ENCODE results near the gene MTRF1L.
A peak's percentile ranks its signal among the peaks of the same experiment; 100 is the strongest.
"Not testable (repeated sequence)": the region's sequence is repeated elsewhere in the genome, so short reads cannot be mapped to it uniquely, and the experiment has no call there.

The MTRF1L gene

GRCh38 chr6:152966168-152966894 is 36.2 kb downstream of the MTRF1L start:
- H3K4me3 Mint-ChIP-seq; H3K27ac Mint-ChIP-seq; H3K4me1 Mint-ChIP-seq (ENCODE audit: low read depth); H3K27me3 Mint-ChIP-seq: not testable (repeated sequence)
- peaks cover 17% of the 10 kb centered on the region for H3K9me3 Mint-ChIP-seq (ENCODE audit: low read depth)
- H3K36me3 Mint-ChIP-seq = peaks cover 21% of the 10 kb centered on the region

GRCh38 chr6:152959333-152959732 is 43.2 kb downstream of the MTRF1L start:
- H3K4me3 Mint-ChIP-seq = no peak overlapping the region
- H3K36me3 Mint-ChIP-seq = no peaks in the 10 kb centered on the region
- peaks cover 4% of the 10 kb centered on the region for H3K9me3 Mint-ChIP-seq (ENCODE audit: low read depth)
- no peak overlapping the region for H3K27ac Mint-ChIP-seq
- H3K27me3 Mint-ChIP-seq = peaks cover 5% of the 10 kb centered on the region
- no peaks in the 10 kb centered on the region for H3K4me1 Mint-ChIP-seq (ENCODE audit: low read depth)

GRCh38 chr6:152957796-152958195 is 44.7 kb downstream of the MTRF1L start:
- Mint-ChIP-seq H3K27me3 (peaks cover 8% of the 10 kb centered on the region), H3K36me3 (no peaks in the 10 kb centered on the region), H3K9me3 (ENCODE audit: low read depth) (no peaks in the 10 kb centered on the region), H3K4me3 (no peak overlapping the region), H3K4me1 (ENCODE audit: low read depth) (no peaks in the 10 kb centered on the region), H3K27ac (no peak overlapping the region)

- Mint-ChIP-seq H3K9me3 (ENCODE audit: low read depth) (no peaks in the 10 kb centered on the region), H3K4me1 (ENCODE audit: low read depth) (no peaks in the 10 kb centered on the region), H3K27me3 (peaks cover 12% of the 10 kb centered on the region), H3K27ac (no peak overlapping the region), H3K36me3 (no peaks in the 10 kb centered on the region), H3K4me3 (no peak overlapping the region)
Measured at GRCh38 chr6:152954443-152954842, 48.1 kb downstream of the MTRF1L start.

GRCh38 chr6:152952866-152953509 is 49.5 kb downstream of the MTRF1L start:
- H3K9me3 Mint-ChIP-seq (ENCODE audit: low read depth) = no peaks in the 10 kb centered on the region
- peaks cover 15% of the 10 kb centered on the region for H3K27me3 Mint-ChIP-seq
- H3K4me1 Mint-ChIP-seq (ENCODE audit: low read depth) = peaks cover 7% of the 10 kb centered on the region
- H3K4me3 Mint-ChIP-seq = no peak overlapping the region
- no peak overlapping the region for H3K27ac Mint-ChIP-seq
- no peaks in the 10 kb centered on the region for H3K36me3 Mint-ChIP-seq

GRCh38 chr6:152952045-152952444 is 50.5 kb downstream of the MTRF1L start:
- Mint-ChIP-seq H3K4me3 (no peak overlapping the region), H3K27ac (no peak overlapping the region), H3K4me1 (ENCODE audit: low read depth) (peaks cover 11% of the 10 kb centered on the region), H3K9me3 (ENCODE audit: low read depth) (no peaks in the 10 kb centered on the region), H3K27me3 (peaks cover 17% of the 10 kb centered on the region), H3K36me3 (no peaks in the 10 kb centered on the region)

GRCh38 chr6:152950240-152950639 is 52.3 kb downstream of the MTRF1L start:
- Mint-ChIP-seq H3K4me3 (no peak overlapping the region), H3K27ac (no peak overlapping the region), H3K36me3 (no peaks in the 10 kb centered on the region), H3K9me3 (ENCODE audit: low read depth) (no peaks in the 10 kb centered on the region), H3K27me3 (peaks cover 19% of the 10 kb centered on the region), H3K4me1 (ENCODE audit: low read depth) (peaks cover 11% of the 10 kb centered on the region)

- peaks cover 19% of the 10 kb centered on the region for H3K27me3 Mint-ChIP-seq
- peaks cover 11% of the 10 kb centered on the region for H3K4me1 Mint-ChIP-seq (ENCODE audit: low read depth)
- H3K36me3 Mint-ChIP-seq = no peaks in the 10 kb centered on the region
- peak overlapping the region; percentile 31 for H3K4me3 Mint-ChIP-seq
- no peaks in the 10 kb centered on the region for H3K9me3 Mint-ChIP-seq (ENCODE audit: low read depth)
- no peak overlapping the region for H3K27ac Mint-ChIP-seq
Measured at GRCh38 chr6:152948150-152948768, 54.2 kb downstream of the MTRF1L start.

GRCh38 chr6:152946995-152947394 is 55.5 kb downstream of the MTRF1L start:
- Mint-ChIP-seq H3K27me3 (peaks cover 12% of the 10 kb centered on the region), H3K4me3 (no peak overlapping the region), H3K36me3 (no peaks in the 10 kb centered on the region), H3K27ac (no peak overlapping the region), H3K9me3 (ENCODE audit: low read depth) (no peaks in the 10 kb centered on the region), H3K4me1 (ENCODE audit: low read depth) (peaks cover 11% of the 10 kb centered on the region)

- peaks cover 13% of the 10 kb centered on the region for H3K27me3 Mint-ChIP-seq
- H3K4me1 Mint-ChIP-seq (ENCODE audit: low read depth) = peaks cover 11% of the 10 kb centered on the region
- H3K9me3 Mint-ChIP-seq (ENCODE audit: low read depth) = no peaks in the 10 kb centered on the region
- H3K4me3 Mint-ChIP-seq = no peak overlapping the region
- no peaks in the 10 kb centered on the region for H3K36me3 Mint-ChIP-seq
- no peak overlapping the region for H3K27ac Mint-ChIP-seq
Measured at GRCh38 chr6:152946484-152946883, 56.0 kb downstream of the MTRF1L start.

- H3K4me1 Mint-ChIP-seq (ENCODE audit: low read depth) = peaks cover 7% of the 10 kb centered on the region
- no peak overlapping the region for H3K4me3 Mint-ChIP-seq
- H3K27ac Mint-ChIP-seq = no peak overlapping the region
- H3K9me3 Mint-ChIP-seq (ENCODE audit: low read depth) = no peaks in the 10 kb centered on the region
- H3K27me3 Mint-ChIP-seq = peaks cover 16% of the 10 kb centered on the region
- H3K36me3 Mint-ChIP-seq = no peaks in the 10 kb centered on the region
Measured at GRCh38 chr6:152943260-152943897, 59.1 kb downstream of the MTRF1L start.

- Mint-ChIP-seq H3K27ac (no peak overlapping the region), H3K4me1 (ENCODE audit: low read depth) (no peaks in the 10 kb centered on the region), H3K4me3 (no peak overlapping the region), H3K27me3 (peaks cover 14% of the 10 kb centered on the region), H3K36me3 (no peaks in the 10 kb centered on the region), H3K9me3 (ENCODE audit: low read depth) (no peaks in the 10 kb centered on the region)
Measured at GRCh38 chr6:152942319-152942869, 60.1 kb downstream of the MTRF1L start.

- Mint-ChIP-seq H3K27me3 (peaks cover 15% of the 10 kb centered on the region), H3K27ac (no peak overlapping the region), H3K4me1 (ENCODE audit: low read depth) (no peaks in the 10 kb centered on the region), H3K36me3 (no peaks in the 10 kb centered on the region), H3K9me3 (ENCODE audit: low read depth) (no peaks in the 10 kb centered on the region), H3K4me3 (no peak overlapping the region)
Measured at GRCh38 chr6:152941746-152942145, 60.8 kb downstream of the MTRF1L start.

Measured in activated naive CD8-positive, alpha-beta T cell (primary cell).